Caki2 (cell line): ENCODE data around the gene GAREM2. TPM values are rescaled to one million over a fixed set of nuclear protein-coding genes. Genes with fewer than 3 reads are reported as not detected.

ENCODE experiments used
- DNase-seq: peaks from one replicate; pipeline ENCODE4 v3.0.0-alpha.2; 2015; ENCODE audit warnings: low read depth
- in situ Hi-C: cut with HindIII; loops from 2 replicates; pipeline ENCODE4 v1.10.0; 2016; ENCODE audit warnings: low sequenced_read_pairs, low pct_unique_long_range_greater_than_20kb, mixed read lengths
- total RNA-seq: library from RNA; depleted of rRNA; stranded (reverse); fragments of >200 nt; shearing (Covaris generic); gene quantifications from 2 replicates; pipeline ENCODE4 v1.2.3, GENCODE V29; 2014; ENCODE audit warnings: low replicate concordance; rRNA removed

GAREM2 gene
- 3.0 and 3.6 TPM in 2 replicates for total RNA-seq

DNA sequence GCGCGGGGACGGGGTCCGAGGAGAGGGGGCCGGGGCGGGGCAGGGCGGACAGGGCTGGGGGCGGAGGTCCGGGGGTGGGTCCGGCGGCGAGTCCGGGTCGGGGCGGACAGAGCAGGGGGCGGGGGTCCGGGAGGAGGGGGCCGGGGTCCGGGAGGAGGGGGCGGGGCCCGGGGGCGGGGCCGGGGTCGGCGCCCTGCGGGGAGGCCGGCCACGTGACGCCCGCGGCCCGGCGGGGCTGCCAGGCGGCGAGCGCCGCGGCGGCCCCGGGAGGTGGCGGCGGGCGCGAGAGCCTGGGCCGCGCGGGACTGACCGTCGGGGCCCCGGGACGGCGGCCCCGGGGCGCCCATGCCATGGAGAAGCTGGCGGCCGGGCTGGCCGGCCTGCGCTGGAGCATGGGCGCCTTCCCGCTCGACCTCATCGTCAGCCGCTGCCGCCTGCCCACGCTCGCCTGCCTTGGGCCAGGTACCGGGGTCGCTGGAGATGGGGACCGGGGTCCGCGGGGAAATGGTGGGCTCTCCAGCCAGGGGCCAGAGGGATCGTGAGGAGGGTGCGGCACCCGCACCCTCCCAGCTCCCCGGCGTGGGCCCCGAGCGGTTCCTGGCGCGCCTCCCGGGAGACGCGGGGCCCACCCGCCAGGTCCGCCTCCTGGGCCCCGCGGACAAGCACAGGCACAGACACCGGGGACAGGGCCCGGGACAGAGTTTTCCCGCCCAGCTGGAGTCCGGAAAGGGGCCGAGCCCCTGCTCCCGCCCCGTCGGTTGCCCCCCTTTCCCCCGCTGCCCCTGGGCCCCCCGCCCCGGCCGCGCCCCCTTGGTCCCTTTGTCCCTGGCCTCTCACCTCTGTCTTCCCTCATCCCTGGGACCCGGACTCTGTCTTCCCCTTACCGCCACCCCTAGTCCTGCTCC is at the start of gene GAREM2:
Gene GAREM2, plus strand, starts transcription at position 218 of the 905 bp plus-strand sequence. Its CDS starts 133 bp downstream, at position 351.
- in situ Hi-C loops, result no loop called here
- DNase-seq, result no peak

DNA sequence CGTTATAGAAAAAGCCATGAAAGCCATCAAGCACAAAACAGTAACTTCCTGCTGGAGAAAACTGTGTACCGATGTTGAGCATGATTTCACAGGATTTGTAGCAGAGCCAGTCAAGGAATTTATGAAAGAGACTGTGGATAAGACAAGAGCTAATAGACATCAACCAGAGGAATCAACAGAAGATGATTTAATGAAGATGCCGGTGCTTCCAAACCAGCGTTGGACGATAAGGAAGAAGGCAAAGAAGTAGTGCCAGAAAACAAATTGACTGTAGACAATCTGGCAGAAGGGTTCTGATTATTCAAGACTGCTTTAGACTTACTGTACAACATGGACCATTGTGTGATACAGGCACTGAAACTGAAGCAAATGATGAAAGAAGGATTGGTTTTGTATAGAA is 49.5 kb upstream of the GAREM2 start:
- DNase-seq, result no peak
- in situ Hi-C loops, result no loop called here

DNA sequence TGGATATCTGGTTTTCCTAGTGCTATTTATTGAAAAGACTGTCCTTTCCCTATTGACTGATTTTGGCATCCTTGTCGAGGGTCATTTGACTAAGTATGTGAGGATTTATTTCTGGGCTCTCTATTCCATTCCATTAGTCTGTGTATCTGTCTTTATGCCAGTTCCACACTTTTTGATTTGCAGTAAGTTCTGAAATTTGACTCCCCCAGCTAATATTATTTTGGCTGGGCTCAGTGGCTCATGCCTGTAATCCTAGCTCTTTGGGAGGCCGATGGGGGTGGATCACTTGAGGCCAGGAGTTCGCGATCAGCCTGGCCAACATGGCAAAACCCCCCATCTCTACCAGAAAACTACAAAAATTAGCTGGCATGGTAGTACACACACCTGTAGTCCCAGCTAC is 46.8 kb upstream of the GAREM2 start:
- DNase-seq, result no peak
- in situ Hi-C loops, result no loop called here

DNA sequence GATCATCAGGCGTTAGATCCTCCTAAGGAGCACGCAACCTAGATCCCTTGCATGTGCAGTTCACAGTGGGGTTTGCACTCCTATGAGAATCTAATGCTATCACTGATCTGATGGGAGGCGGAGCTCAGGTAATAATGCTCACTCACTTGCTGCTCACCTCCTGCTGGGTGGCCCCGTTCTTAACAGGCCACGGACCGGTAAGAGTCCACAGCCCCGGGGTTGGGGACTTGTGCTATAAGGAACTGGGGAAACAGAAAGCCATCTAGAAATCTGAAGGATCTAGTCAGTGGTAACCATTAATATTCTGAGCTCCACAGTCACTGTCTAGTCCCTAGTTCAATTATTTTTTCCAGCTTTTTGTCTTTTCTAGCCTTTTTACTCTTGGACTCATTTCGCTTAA is 44.7 kb upstream of the GAREM2 start:
- DNase-seq, result no peak
- in situ Hi-C loops, result no loop called here

DNA sequence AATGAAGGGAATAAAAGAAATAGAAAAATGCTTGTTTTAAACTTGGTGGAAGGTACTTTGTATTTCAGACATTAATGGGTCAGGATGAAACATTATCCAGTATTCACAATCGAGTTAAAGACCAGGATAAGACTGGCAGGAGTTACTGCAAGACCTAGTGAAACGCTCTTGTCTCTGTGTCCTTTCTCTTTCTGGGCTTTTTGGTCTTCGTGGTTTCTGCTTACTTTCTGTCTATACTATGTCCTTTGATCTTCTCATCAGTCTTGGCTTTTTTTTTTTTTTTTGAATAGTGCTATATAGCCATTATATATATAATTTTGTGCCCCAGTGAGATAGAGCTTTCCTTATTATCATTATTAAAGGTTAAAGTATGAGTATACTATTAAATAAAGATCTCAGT is 42.1 kb upstream of the GAREM2 start:
- in situ Hi-C loops, result no loop called here

DNA sequence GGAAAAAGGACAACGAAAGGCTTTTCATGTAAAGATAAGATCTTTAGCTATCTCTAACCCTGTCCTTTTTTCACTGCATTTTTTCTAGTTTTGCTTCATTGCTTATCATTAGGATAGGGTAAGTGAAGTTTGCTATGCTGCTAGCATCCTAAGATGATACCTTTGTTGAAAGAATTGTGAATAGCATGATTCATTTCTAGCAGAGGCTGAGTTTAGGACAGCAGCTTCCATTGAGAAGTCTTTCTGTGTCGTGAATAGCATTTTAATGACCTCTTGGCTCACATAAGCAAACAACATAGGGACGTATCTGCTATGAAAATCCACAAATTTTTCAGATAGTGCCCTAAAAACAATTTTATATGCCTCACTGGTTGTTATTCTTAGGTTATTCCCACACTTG is 36.4 kb upstream of the GAREM2 start:
- in situ Hi-C loops, result no loop called here
- no peak for DNase-seq

More for the DNA sequence above, 42.1 kb upstream of the GAREM2 start:
- no peak for DNase-seq

DNA sequence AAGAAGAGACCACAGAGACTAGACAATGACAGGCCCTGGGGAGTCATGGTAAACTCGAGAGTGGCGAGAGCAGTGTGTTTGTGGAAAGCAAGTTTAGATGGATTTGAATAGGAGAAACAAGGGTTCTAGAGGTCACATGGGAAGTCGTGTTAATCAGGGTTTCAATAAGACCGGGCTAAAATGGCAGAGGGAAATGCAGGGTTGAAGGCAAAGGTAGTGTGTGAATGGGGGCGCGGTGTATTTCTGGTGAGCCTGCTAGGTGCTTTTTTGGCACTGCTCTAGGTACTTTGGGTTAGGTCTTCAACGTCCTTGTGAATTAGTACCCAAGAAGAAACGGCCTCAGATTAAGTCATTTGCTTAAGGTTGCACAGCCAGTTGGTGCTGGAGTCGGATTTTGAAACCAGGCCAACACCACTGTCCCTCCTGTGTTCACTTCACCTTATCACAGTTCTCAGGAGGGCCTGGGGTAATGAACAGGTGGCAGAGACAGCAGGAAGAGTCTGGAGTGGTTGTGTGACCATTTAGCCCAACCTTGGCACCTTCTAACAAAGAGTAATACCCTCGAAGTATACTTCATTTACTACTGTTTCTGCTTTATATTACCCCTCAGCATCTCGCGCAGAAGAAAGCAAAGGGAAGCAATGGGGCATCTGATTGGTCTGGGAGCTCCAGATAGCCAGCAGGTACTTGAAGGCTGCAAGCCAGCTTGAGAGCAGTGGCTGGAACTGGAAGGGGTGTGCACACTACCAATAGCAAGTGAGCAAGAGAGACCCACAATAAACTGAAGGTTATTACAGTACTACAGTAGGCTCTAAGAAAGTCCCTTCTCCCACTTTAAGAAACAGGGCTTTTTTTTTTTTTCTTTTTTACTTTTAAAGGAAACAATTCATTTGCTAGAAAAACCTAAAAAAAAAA is 33.4 kb upstream of the GAREM2 start:
- DNase-seq, result no peak
- in situ Hi-C loops, result no loop called here

DNA sequence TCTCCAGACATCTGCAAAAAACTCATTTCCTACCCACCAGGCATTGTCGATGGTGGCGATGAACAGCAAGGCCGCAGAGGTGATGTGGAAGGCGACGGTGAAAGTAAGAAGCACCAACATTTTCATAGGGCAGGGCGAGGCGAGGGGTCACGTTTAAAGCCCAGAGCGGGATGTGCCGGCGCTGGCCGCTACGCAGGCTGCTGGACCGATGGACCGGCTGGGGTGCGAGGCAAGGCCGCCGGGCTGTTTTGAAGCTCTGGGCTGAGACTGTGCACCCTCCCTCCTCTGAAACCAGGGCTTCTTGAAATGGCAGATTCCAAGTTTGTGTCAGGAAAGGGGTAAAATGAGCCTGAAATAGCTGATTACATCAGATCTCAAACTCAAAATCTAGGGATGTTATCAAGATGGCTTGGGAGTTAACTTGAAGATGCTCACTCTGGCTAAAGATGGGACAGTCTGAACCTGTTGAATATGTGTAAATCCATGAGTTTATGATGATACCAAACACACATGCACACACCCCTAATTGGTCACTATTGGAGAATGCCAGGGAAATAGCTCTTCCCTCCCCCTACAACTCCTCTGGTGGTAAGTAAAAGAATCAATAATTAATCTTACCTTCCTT is 31.6 kb upstream of the GAREM2 start:
- in situ Hi-C loops, result no loop called here

DNA sequence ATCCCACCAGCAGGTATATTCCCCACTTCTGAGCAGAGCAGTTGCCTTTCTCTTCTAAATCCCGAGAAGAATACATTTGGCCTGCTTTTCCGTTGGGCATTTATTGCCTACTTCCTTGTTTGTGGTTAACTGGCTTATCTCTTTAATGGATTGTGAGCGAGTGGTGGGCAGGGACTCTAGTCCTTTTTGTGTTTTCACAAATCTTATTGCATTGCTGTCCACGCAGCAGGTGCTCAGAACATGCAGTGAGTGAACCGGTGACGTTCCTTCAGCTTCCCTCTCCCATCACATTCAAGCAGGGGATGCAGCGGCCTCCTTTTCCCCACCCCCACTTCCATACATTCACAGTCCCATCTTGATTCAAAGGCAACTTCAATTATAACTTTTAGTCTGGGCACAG is 28.9 kb upstream of the GAREM2 start:
- in situ Hi-C loops, result no loop called here
- peak; percentile 75 for DNase-seq

More for the DNA sequence above, 31.6 kb upstream of the GAREM2 start:
- DNase-seq, result no peak

DNA sequence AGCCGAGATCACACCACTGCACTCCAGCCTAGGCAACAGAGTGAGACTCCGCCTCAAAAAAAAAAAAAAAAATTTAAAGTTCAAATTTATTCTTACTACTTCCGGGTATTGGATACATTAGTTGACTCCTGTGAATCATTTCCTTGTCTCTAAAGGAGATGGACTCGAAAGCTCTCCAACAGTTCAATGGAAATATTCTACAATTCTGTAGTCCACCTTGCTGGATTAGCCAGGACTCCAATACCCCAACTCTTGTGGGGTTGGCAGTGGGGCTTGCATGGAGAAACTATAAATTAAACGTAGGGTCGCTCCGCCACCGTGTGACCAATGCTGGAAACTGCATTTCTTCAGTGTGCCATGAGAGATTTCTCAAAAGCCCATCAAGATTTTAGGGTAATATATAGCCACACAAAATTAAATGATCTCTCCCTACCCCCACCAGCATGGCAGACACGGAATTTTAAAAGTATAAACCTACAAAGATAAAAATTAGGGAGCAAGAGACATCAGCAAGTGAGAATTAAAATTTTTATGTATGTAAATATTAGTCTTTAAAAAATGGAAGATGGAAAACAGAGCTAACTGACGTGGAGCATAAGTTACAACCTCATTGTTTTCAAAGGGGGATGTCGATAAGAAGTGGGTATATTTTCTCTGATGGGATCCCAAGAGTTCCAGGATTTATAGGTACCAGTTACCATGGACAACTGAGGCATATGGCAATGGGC is 27.8 kb upstream of the GAREM2 start:
- in situ Hi-C loops, result no loop called here
- peak; percentile 75 for DNase-seq

DNA sequence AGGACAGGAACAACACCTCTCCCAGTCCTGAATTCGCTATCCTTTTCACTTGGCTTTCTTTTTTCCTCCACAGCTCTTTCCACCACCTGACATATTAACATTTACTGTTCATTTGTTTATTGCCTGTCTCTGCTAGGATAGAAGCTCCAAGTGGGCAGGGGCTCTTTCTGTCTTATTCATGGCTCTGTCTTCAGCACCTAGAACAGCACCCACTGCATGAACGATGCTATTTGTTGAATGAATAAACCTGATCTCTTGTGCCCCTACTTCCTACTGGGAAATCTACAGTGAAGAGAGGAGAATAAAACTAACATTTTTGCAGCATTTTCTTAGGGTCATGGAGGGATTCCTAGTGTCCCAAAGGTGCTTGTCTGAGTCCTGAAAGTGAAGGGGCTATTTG is 24.4 kb upstream of the GAREM2 start:
- DNase-seq, result no peak
- in situ Hi-C loops, result no loop called here

DNA sequence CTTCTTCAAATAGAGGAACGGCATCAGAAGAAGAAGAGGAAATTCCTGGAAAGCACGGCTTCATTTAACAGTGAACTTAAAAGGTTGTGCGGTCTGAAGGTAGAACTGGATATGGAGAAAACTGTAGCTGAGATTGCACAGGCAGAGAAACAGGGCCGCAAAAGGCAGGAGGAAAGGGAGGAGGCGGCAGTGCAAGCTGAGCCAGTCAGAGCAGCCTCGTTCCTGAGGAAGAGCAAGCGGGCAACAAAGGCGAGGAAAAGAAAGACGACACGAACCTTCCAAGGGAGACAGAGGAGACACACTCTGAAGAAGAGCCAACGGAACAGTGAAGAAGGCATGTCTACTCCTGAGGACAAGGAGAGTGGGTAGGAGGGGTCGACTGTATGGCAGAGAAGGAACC is 22.6 kb upstream of the GAREM2 start:
- in situ Hi-C loops, result no loop called here
- no peak for DNase-seq

DNA sequence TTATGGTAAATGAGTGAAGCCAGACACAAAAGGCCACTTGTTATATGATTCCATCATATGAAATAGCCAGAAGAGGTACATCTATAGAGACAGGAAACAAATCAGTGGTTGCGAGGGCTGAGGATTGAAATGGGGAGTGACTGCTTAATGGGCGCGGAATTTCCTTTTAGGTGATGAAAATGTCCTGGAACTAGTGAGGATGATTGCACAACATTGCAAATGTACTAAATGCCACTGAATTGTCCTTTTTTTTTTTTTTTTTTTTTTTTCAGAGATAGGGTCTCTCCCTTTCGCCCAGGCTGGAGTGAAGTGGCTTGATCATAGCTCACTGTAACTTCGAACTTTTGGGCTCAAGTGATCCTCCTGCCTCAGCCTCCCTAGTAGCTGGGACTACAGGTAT is 15.3 kb upstream of the GAREM2 start:
- DNase-seq, result no peak
- in situ Hi-C loops, result no loop called here

DNA sequence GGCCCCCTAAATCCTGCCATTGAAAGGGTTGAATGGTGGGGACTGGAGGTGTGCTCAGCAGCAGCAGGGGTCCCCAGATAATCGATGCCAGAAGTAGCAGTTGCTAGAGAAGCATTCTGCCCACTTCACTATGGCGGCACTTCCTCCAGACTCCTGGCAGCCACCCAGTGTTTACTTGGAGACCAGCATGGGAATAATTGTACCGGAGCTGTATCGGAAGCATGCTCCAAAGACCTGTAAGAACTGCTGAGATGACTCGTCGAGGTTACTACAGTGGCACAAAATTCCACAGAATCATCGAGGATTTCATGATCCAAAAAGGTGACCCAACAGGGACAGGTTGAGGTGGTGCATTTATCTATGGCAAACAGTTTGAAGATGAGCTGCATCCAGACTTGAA is 11.0 kb upstream of the GAREM2 start:
- no peak for DNase-seq
- in situ Hi-C loops, result no loop called here

DNA sequence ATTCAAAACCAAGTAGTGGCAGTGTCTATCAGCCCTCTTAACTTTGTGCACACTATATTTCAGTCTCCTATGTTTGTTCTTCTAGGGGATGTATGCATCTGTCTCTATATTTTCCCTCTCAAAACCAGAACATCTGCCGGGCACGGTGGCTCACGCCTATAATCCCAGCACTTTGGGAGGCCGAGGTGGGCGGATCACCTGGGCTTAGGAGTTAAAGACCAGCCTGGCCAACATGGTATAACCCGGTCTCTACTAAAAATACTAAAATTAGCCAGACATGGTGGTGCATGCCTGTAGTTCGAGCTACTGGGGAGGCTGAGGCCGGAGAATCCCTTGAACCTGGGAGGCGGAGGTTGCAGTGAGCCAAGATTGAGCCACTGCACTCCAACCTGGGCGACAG is 9.9 kb upstream of the GAREM2 start:
- no peak for DNase-seq
- in situ Hi-C loops, result no loop called here

DNA sequence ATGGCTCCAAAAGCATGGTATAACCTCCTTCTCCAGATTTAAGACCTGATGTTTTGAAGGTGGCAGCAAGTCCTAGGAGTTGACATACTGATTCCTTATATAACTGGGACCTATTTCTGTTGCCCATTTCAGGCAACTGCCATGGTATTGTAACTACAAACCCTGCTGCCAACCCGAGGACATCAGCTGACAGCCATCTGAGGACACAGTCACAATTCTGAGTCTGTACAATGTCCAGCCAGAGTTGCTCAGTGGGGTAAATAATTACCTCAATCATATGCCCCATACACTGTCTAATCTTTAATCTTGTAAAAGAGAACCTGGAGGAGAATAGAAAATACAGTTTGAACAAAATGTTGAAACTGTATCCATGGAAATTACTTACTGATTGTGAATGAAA is 8.7 kb upstream of the GAREM2 start:
- in situ Hi-C loops, result no loop called here
- DNase-seq, result no peak

DNA sequence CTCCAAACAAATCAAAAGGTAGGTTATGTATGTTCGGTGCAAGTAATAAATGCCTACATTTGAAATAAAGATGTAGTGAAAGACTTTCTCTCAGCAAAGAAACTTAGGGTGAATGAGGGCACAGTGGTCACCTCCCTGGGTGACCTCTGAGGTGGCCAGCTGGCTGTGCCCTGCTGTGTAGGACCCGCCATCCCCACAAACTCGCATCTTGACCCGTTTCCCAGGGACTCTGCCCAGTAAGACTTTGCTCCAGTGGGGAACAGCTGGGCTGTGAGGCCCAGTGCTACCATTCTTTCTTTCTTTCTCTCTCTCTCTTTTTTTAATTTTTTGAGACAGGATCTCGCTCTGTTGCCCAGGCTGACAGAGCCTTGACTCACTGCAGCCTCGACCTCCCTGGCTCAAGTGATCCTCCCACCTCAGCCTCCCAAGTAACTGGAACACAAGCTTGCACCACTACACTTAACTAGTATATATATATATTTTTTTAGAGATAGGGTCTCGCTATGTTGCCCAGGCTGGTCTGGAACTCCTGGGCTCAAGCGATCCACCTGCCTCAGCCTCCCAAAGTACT is 8.2 kb upstream of the GAREM2 start:
- DNase-seq, result no peak
- in situ Hi-C loops, result no loop called here

DNA sequence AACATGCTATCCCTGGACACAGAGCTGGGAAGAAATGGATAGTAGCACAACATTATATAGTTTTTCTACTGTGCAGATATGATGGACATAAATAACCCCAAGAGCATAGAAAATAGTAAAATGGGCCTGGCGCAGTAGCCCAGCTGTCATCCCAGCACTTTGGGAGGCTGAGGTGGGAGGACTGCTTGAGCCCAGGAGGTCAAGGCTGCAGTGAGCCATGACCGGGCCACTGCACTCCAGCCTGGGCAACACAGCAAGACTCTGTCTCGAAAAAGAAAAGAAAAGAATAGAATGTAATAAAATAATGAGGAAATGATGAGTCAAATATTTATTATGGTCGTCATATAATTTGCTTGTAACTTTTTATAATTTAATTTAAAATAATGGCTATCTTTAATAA is 7.5 kb upstream of the GAREM2 start:
- in situ Hi-C loops, result no loop called here
- DNase-seq, result no peak
